Ishikawa (cell line): ENCODE data around the gene BLOC1S3.

Source experiments
- CREB1 ChIP-seq: IDR thresholded peaks from 2 replicates; pipeline ENCODE4 v1.6.1; 2012; ENCODE audit warnings: low read depth
- REST ChIP-seq: IDR thresholded peaks from 2 replicates; pipeline ENCODE4 v1.6.1; 2012; ENCODE audit warnings: low read depth, mild to moderate bottlenecking

GRCh38 chr19:45137179-45137761, 41.3 kb upstream of the BLOC1S3 start:
- no peak for TF ChIP-seq CREB1
- TF ChIP-seq REST, result no peak
